Measurements from ENCODE around the gene PDLIM1.

DNA sequence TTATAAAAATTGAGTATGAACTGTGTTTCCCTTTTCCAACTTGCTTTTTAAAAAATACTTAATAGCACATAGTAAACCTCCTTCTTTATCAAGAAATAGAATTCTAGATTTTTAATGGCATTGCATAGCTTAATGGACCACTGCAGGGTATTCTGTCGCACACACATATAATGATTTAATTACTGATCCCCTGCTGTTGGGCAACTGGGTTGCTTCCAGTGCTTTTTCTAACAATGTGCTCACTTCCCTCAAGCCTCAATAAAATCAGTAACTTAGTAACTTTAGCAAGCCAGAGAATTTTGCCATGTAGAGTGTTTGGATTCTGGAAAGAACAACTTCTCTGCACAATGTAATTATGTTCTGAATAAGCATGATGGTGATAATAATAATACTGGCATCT, 49.1 kb upstream of the PDLIM1 start:
- TF ChIP-seq, protein P1, sequence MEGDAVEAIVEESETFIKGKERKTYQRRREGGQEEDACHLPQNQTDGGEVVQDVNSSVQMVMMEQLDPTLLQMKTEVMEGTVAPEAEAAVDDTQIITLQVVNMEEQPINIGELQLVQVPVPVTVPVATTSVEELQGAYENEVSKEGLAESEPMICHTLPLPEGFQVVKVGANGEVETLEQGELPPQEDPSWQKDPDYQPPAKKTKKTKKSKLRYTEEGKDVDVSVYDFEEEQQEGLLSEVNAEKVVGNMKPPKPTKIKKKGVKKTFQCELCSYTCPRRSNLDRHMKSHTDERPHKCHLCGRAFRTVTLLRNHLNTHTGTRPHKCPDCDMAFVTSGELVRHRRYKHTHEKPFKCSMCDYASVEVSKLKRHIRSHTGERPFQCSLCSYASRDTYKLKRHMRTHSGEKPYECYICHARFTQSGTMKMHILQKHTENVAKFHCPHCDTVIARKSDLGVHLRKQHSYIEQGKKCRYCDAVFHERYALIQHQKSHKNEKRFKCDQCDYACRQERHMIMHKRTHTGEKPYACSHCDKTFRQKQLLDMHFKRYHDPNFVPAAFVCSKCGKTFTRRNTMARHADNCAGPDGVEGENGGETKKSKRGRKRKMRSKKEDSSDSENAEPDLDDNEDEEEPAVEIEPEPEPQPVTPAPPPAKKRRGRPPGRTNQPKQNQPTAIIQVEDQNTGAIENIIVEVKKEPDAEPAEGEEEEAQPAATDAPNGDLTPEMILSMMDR (IDR thresholded peaks at IDR 0.05; ENCODE audit: low read depth, low read length) = no peak
- TF ChIP-seq POLR2A (IDR thresholded peaks at IDR 0.05; ENCODE audit: extremely low read depth, insufficient read length) (no peak), MYC (IDR thresholded peaks at IDR 0.05; ENCODE audit: low read depth, low read length) (no peak)
- TF ChIP-seq, protein P2, sequence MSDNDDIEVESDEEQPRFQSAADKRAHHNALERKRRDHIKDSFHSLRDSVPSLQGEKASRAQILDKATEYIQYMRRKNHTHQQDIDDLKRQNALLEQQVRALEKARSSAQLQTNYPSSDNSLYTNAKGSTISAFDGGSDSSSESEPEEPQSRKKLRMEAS (IDR thresholded peaks at IDR 0.05; ENCODE audit: low read depth, low read length) = no peak
